Ascending aorta (tissue), 2 donors: ENCODE measurements around the gene AMDHD2. TPM values are rescaled to one million over a fixed set of nuclear protein-coding genes. Genes with fewer than 3 reads are reported as not detected.

Source experiments
- DNase-seq, 2 donors: peaks; one replicate each; pipeline ENCODE4 v3.0.0-alpha.2; 2019; ENCODE audit warnings: low spot score in 2 of 2
- H3K27ac ChIP-seq, 2 donors: fragments of 200-600 bp; sonication (generic); one replicate each; pipeline ENCODE4 v1.5.1; 2016 to 2017; ENCODE audit warnings: mild to moderate bottlenecking in 1 of 2
- H3K27me3 ChIP-seq: fragments of 200-600 bp; sonication (generic); one replicate; pipeline ENCODE4 v1.5.1; 2017
- H3K36me3 ChIP-seq, 2 donors: fragments of 200-600 bp; sonication (generic); one replicate each; pipeline ENCODE4 v1.5.1; 2016
- H3K4me1 ChIP-seq, 2 donors: fragments of 200-600 bp; sonication (generic); one replicate each; pipeline ENCODE4 v1.5.1; 2016 to 2017; ENCODE audit warnings: mild to moderate bottlenecking in 1 of 2
- H3K4me3 ChIP-seq, 2 donors: fragments of 200-600 bp; sonication (generic); one replicate each; pipeline ENCODE4 v1.5.1; 2016 to 2017; ENCODE audit warnings: mild to moderate bottlenecking in 1 of 2
- H3K9me3 ChIP-seq, 2 donors: fragments of 200-600 bp; sonication (generic); one replicate each; pipeline ENCODE4 v1.5.1; 2016
- intact Hi-C: fragments of 100-400 bp; cut with DNase I; formaldehyde crosslinking; loops from one replicate; pipeline ENCODE4 v1.15.1; 2023
- total RNA-seq: library from RNA; depleted of rRNA; stranded (reverse); fragments of >200 nt; gene quantifications from one replicate; pipeline ENCODE4 v1.1.0, GENCODE V29; 2016
- TF ChIP-seq, protein P1 (sequence below), 3 experiments: fragments of 200-600 bp in 2 of 3; fragments of 450-650 bp in 1 of 3; sonication (generic) in 2 of 3; IDR thresholded peaks; one replicate each; pipeline ENCODE4 v1.5.1; 2016 to 2019; ENCODE audit warnings: antibody characterized with exemption in 3 of 3, mild to moderate bottlenecking in 1 of 3, moderate library complexity in 1 of 3

Gene AMDHD2
- total RNA-seq, 1 donor from 2014 or later = 16.1 TPM

DNA sequence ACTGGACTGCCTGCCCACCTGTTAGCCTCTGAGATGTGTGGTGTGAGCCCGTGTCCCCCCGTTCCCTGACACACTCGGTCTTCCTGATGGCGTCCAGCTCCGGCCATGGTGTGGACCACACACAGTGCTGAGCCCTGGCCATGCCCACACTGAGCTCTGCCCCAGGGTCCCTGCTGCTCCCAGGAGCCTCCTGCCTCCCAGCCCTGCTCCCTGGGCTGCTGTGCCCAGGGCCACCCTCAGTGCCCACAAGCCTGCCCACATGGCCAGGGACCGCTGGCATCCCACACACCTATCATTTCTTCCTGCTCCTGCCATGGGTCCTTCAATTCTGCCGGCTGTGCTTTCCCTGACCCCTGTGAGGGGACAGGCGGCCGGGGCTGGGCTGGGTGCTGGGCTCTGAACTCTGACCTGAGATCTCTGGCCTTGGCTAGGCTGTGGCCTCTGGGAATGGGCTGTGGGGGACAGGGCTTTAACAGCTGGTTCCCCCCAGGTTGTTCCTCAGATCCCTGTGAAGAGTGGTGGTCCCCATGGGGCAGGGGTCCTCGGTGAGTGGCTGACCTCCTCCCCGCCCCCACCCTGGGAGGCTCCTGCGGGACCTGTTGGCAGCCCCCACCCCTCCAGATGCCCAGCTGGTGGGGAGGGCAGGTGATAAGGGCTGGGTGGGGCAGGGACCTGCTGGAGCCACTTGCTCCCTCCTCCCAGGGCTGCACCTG, 7.1 kb downstream of the AMDHD2 start:
- intact Hi-C loops = no loop called here
- Histone ChIP-seq H3K36me3 (peaks cover 32 to 48% of the 10 kb centered on the region in 2 donors), H3K4me3 (no peak overlapping the region), H3K9me3 (no peaks in the 10 kb centered on the region), H3K4me1 (peaks cover 0 to 8% of the 10 kb centered on the region in 2 donors), H3K27me3 (no peaks in the 10 kb centered on the region), H3K27ac (no peak overlapping the region)
- TF ChIP-seq, protein P1, sequence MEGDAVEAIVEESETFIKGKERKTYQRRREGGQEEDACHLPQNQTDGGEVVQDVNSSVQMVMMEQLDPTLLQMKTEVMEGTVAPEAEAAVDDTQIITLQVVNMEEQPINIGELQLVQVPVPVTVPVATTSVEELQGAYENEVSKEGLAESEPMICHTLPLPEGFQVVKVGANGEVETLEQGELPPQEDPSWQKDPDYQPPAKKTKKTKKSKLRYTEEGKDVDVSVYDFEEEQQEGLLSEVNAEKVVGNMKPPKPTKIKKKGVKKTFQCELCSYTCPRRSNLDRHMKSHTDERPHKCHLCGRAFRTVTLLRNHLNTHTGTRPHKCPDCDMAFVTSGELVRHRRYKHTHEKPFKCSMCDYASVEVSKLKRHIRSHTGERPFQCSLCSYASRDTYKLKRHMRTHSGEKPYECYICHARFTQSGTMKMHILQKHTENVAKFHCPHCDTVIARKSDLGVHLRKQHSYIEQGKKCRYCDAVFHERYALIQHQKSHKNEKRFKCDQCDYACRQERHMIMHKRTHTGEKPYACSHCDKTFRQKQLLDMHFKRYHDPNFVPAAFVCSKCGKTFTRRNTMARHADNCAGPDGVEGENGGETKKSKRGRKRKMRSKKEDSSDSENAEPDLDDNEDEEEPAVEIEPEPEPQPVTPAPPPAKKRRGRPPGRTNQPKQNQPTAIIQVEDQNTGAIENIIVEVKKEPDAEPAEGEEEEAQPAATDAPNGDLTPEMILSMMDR (IDR thresholded peaks at IDR 0.05) = no peak
- DNase-seq = peak in 1 of 2 donors; percentile 7

DNA sequence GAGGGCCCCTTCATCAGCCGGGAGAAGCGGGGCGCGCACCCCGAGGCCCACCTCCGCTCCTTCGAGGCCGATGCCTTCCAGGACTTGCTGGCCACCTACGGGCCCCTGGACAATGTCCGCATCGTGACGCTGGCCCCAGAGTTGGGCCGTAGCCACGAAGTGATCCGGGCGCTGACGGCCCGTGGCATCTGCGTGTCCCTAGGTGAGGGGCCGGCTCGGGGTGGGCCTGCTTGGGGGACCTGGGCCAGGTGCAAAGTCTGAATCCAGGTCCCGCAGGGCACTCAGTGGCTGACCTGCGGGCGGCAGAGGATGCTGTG, 7.6 kb downstream of the AMDHD2 start:
- Histone ChIP-seq H3K27ac (no peak overlapping the region), H3K27me3 (no peaks in the 10 kb centered on the region), H3K4me1 (peaks cover 0 to 9% of the 10 kb centered on the region in 2 donors), H3K4me3 (no peak overlapping the region), H3K36me3 (peaks cover 32 to 47% of the 10 kb centered on the region in 2 donors), H3K9me3 (no peaks in the 10 kb centered on the region)
- TF ChIP-seq, protein P1 (IDR thresholded peaks at IDR 0.05) = no peak
- no peak for DNase-seq
- intact Hi-C loops = no loop called here

- Histone ChIP-seq H3K36me3 (peaks cover 32 to 47% of the 10 kb centered on the region in 2 donors), H3K27ac (no peak overlapping the region), H3K4me3 (no peak overlapping the region), H3K9me3 (no peaks in the 10 kb centered on the region), H3K27me3 (no peaks in the 10 kb centered on the region), H3K4me1 (peaks cover 0 to 11% of the 10 kb centered on the region in 2 donors)
- TF ChIP-seq, protein P1 (IDR thresholded peaks at IDR 0.05) = no peak
- DNase-seq = peak in 1 of 2 donors; percentile 6
- intact Hi-C loops = no loop called here
Observed at GRCh38 chr16:2528161-2529060, 8.2 kb downstream of the AMDHD2 start.

- no peak overlapping the region for H3K4me3 ChIP-seq
- no peak overlapping the region for H3K27ac ChIP-seq
- H3K4me1 ChIP-seq = peaks cover 0 to 11% of the 10 kb centered on the region in 2 donors
- DNase-seq = no peak
- TF ChIP-seq, protein P1 (IDR thresholded peaks at IDR 0.05) = no peak
- no peaks in the 10 kb centered on the region for H3K9me3 ChIP-seq
- intact Hi-C loops = no loop called here
- H3K27me3 ChIP-seq = no peaks in the 10 kb centered on the region
- peaks cover 25 to 40% of the 10 kb centered on the region in 2 donors for H3K36me3 ChIP-seq
Observed at GRCh38 chr16:2529061-2529931, 9.1 kb downstream of the AMDHD2 start.

- no peak for DNase-seq
- Histone ChIP-seq H3K27me3 (no peaks in the 10 kb centered on the region), H3K9me3 (no peaks in the 10 kb centered on the region), H3K4me1 (peaks cover 0 to 11% of the 10 kb centered on the region in 2 donors), H3K27ac (no peak overlapping the region), H3K4me3 (no peak overlapping the region), H3K36me3 (peaks cover 21 to 34% of the 10 kb centered on the region in 2 donors)
- TF ChIP-seq, protein P1 (IDR thresholded peaks at IDR 0.05) = no peak
- intact Hi-C loops = loop anchor here (5.0 to 10.0 kb wide), 5 partner anchors 142 to 1218 kb away; partner anchors contain the start of genes FLYWCH1, HCFC1R1, THOC6 and TNFRSF12A
Observed at GRCh38 chr16:2529961-2530628, 9.9 kb downstream of the AMDHD2 start.
